Embryonic facial prominence (tissue), 1 donor: Measurements from ENCODE around the gene EYA3.

Experiments
- DNase-seq: peaks from one replicate; pipeline ENCODE4 v3.0.0-alpha.2; 2016; ENCODE audit errors: extremely low spot score

Gene EYA3

GRCh38 chr1:27970401-27970800 is 118.0 kb downstream of the EYA3 start:
- DNase-seq = no peak

- DNase-seq = no peak
Measured at GRCh38 chr1:27968692-27969091, 119.7 kb downstream of the EYA3 start.

- DNase-seq = no peak
Measured at GRCh38 chr1:27967884-27968466, 120.4 kb downstream of the EYA3 start.

- no peak for DNase-seq
Measured at GRCh38 chr1:27967106-27967883, 121.1 kb downstream of the EYA3 start.

GRCh38 chr1:27966402-27967105 is 121.9 kb downstream of the EYA3 start:
- no peak for DNase-seq

GRCh38 chr1:27963393-27963792 is 125.0 kb downstream of the EYA3 start:
- no peak for DNase-seq

GRCh38 chr1:27961646-27962221 is 126.7 kb downstream of the EYA3 start:
- DNase-seq = no peak

GRCh38 chr1:27960762-27961645 is 127.4 kb downstream of the EYA3 start:
- no peak for DNase-seq

GRCh38 chr1:27959792-27960603 is 128.4 kb downstream of the EYA3 start, which contains the start of gene XKR8:
XKR8 (plus strand) TSS chr1:27959973; CDS start chr1:27960070, 97 bp downstream.
- peak; percentile 27 for DNase-seq

- DNase-seq = no peak
Measured at GRCh38 chr1:27958513-27958912, 129.9 kb downstream of the EYA3 start.

GRCh38 chr1:27957655-27958054 is 130.8 kb downstream of the EYA3 start:
- no peak for DNase-seq

GRCh38 chr1:27956761-27957160 is 131.6 kb downstream of the EYA3 start:
- no peak for DNase-seq

GRCh38 chr1:27955076-27955475 is 133.3 kb downstream of the EYA3 start:
- DNase-seq = no peak

- DNase-seq = no peak
Measured at GRCh38 chr1:27954186-27954585, 134.2 kb downstream of the EYA3 start.

- DNase-seq = no peak
Measured at GRCh38 chr1:27952147-27952546, 136.3 kb downstream of the EYA3 start.

GRCh38 chr1:27951396-27951795 is 137.0 kb downstream of the EYA3 start:
- DNase-seq = no peak

GRCh38 chr1:27949027-27949426 is 139.4 kb downstream of the EYA3 start:
- no peak for DNase-seq

- DNase-seq = no peak
Measured at GRCh38 chr1:27945020-27945419, 143.4 kb downstream of the EYA3 start.

GRCh38 chr1:27941671-27942540 is 146.5 kb downstream of the EYA3 start:
- DNase-seq = no peak
